ENCODE data around the gene TULP4.
A peak's percentile ranks its signal among the peaks of the same experiment; 100 is the strongest.
"Not testable (repeated sequence)": the region's sequence is repeated elsewhere in the genome, so short reads cannot be mapped to it uniquely, and the experiment has no call there.

TULP4 gene

DNA sequence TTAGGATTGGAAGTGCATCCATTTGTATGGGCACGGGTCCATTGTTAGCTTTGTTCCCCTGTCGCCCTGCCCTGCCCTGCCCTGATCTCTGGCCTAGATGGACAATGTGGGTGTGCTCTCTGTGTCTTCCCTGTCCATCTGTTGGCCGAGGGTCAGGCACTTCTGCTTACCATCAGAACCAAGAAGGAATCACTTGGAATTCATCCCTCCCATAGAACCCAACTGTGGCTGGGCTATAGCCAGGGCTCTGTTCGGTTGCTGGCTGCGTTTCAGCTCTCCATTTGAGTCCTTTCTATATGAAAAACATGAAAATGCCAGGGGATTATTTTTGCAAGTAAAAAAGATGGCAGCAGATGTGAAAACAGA, 26.6 kb upstream of the TULP4 start:
- H3K4me3 ChIP-seq (ENCODE audit: low read length): no peak overlapping the region
- TF ChIP-seq ZNF274 (IDR thresholded peaks at IDR 0.05; ENCODE audit: low read depth, low read length): no peak

DNA sequence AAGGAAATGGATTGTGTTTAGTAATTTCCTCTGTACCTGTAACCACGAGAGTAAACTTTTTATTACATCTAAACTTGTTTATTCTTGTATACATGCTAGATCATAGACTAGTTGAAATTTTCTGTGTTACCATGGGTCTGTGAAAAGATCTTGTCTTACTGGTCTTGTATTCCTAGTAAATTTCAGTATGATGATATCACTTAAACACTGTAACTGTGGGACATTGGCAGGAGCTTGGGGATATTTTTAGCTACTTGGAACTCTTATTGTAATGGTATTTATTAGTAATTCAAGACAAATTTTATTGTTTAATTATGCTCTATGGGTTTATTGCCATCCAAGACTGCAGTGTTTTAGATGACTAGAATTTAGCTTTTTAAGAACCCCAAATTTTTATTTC, 25.9 kb upstream of the TULP4 start:
- no peak for TF ChIP-seq ZNF274 (IDR thresholded peaks at IDR 0.05; ENCODE audit: low read depth, low read length)
- H3K4me3 ChIP-seq (ENCODE audit: low read length): no peak overlapping the region

DNA sequence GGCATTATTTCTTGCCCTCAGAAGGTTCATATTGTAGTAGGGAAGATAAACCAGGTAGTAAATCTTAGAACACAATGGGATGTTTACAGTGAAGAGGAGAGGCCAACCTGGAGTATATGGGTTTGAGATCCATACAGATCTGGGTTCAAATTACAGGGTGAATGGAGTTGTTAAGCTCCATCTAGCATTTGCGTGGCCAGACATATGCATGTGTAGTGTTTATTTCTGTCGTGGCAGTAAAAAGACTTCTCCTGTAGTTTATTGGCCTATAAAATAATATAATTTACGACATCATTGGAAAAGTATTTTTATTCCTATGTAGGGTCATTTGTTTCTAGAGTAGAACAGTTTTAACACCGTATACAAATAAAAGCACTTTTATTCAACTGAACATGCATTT, 25.2 kb upstream of the TULP4 start:
- no peak for TF ChIP-seq ZNF274 (IDR thresholded peaks at IDR 0.05; ENCODE audit: low read depth, low read length)
- no peak overlapping the region for H3K4me3 ChIP-seq (ENCODE audit: low read length)

DNA sequence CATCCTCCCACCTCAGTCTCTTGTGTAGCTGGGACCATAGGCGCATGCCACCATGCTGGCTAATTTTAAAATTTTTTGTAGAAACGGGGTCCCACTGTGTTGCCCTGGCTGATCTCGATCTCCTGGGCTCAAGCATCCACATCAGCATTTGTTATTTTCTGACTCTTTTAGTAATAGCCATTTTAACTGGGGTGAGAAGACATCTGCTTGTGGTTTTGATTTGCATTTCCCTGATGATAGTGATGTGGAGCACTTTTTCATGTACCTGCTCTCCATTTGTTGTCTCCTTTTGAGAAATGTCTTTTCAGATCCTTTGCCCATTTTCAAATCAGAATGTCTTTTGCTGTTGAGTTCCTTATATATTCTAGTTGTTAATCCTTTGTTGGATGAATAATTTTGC, 22.2 kb upstream of the TULP4 start:
- peak overlapping the region; percentile 62 for H3K4me3 ChIP-seq (ENCODE audit: low read length)
- no peak for TF ChIP-seq ZNF274 (IDR thresholded peaks at IDR 0.05; ENCODE audit: low read depth, low read length)

DNA sequence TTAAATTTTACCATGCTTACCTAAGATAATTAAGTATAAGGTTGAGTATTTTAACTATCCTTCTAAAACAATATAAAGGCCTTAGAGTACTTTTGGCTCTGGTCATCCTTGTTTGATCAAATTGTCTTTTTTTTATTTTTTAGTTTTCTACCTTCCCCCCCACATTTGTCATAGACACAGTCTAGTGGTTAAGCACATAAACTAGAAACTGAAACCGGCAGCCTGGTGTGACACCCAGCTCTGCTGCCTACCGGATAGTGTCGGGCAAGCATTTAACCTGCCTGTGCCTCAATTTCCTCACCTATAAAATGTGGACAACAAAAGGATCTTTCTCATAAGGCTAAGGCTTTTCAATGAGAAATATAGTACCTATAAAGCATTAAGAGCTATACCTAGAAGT, 21.6 kb upstream of the TULP4 start:
- TF ChIP-seq ZNF274 (IDR thresholded peaks at IDR 0.05; ENCODE audit: low read depth, low read length): no peak
- H3K4me3 ChIP-seq (ENCODE audit: low read length): peak overlapping the region; percentile 34

DNA sequence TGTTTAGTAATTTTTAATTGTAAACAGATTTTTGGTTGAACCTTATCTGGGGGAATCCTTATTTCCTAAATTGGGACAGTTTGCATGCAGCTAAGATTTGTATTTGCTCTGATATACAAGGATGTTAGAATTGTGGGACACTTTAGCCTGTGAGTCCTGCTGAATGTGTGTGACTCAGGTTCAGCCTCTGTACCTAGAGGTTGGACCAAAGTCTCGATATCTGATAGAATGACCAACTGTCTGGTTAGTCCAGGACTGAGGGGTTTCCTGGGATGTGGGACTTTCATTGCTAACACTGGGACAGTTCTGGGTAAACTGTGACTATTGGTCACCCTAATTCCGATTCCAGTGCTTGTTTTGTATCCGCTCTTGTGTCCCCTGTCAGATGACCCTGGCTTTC, 20.2 kb upstream of the TULP4 start:
- H3K4me3 ChIP-seq (ENCODE audit: low read length): no peak overlapping the region
- TF ChIP-seq ZNF274 (IDR thresholded peaks at IDR 0.05; ENCODE audit: low read depth, low read length): no peak

DNA sequence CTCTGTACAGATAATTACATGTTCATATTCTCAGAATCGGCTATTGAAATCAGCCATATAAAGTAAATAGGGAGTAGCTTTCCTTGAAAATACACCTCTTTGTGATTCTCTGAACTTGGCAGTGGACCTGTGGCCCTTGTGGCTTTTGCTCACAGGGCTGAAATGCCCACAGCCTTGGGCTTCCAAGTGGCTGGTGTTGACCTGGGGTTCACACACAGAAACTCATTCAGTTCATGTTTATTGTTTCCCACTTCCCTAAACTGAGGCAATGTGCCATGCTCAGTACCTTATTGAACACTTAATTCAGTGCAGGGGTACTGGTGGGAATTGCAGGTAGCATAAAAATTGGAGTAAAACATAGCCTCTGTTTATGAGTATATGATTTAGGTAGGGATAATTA, 19.1 kb upstream of the TULP4 start:
- no peak for TF ChIP-seq ZNF274 (IDR thresholded peaks at IDR 0.05; ENCODE audit: low read depth, low read length)
- no peak overlapping the region for H3K4me3 ChIP-seq (ENCODE audit: low read length)

DNA sequence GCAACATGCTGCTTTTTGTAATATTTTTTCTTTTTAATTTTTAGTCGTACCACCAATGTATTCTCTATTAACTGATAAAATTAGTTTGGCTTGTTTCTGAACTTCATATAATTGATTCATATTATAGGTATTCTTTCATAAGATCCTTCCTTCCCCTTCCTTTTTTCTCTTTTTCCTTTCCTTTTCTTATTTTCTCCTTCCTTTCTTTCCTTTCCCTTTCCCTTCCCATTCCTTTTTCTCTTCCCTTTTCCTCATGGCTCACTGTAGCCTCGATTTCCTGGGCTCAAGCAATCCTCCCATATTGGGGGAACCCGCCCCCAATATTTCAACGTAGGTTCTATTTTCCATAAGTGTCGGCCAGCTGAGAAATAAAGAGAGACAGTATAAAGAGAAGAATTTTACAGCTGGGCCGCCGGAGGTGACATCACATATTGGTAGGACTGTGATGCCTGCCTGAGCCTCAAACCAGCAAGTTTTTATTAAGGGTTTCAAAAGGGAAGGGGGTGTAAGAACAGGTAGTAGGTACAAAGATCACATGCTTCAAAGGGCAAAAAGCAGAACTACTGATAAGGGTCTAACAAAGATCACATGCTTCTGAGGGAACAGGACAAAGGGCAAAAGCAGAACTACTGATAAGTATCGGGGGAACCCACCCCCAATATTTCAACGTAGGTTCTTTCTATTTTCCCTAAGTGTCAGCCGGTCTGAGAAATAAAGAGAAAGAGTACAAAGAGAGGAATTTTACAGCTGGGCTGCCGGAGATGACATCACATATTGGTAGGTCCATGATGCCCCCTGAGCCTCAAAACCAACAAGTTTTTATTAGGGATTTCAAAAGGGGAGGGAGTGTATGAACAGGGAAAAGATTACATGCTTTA, 16.1 kb upstream of the TULP4 start:
- H3K4me3 ChIP-seq (ENCODE audit: low read length): not testable (repeated sequence)

DNA sequence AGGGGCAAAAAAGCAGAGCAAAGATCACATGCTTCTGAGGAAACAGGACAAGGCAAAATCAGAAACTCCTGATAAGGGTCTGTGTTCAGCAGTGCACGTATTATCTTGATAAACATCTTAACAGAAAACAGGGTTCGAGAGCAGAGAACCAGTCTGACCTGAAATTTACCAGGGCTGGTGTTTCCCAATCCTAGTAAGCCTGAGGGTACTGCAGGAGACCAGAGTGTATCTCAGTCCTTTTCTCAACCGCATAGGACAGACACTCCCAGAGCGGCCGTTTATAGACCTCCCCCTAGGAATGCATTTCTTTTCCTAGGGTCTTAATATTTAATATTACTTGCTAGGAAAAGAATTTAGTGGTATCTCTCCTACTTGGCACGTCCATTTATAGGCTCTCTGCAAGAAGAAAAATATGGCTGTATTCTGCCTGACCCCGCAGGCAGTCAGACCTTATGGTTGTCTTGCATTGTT, 15.4 kb upstream of the TULP4 start:
- H3K4me3 ChIP-seq (ENCODE audit: low read length): not testable (repeated sequence)

DNA sequence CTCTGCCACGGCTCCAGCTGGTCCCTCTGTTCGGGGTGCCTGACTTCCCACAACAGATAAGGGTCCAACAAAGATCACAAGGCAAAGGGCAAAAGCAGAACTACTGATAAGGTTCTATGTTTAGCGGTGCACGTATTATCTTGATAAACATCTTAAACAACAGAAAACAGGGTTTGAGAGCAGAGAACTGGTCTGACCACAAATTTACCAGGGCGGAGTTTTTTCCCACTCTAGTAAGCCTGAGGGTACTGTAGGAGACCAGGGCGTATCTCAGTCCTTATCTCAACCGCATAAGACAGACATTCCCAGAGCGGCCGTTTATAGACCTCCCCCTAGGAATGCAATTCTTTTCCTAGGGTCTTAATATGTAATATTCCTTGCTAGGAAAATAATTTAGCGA, 14.6 kb upstream of the TULP4 start:
- not testable (repeated sequence) for H3K4me3 ChIP-seq (ENCODE audit: low read length)

DNA sequence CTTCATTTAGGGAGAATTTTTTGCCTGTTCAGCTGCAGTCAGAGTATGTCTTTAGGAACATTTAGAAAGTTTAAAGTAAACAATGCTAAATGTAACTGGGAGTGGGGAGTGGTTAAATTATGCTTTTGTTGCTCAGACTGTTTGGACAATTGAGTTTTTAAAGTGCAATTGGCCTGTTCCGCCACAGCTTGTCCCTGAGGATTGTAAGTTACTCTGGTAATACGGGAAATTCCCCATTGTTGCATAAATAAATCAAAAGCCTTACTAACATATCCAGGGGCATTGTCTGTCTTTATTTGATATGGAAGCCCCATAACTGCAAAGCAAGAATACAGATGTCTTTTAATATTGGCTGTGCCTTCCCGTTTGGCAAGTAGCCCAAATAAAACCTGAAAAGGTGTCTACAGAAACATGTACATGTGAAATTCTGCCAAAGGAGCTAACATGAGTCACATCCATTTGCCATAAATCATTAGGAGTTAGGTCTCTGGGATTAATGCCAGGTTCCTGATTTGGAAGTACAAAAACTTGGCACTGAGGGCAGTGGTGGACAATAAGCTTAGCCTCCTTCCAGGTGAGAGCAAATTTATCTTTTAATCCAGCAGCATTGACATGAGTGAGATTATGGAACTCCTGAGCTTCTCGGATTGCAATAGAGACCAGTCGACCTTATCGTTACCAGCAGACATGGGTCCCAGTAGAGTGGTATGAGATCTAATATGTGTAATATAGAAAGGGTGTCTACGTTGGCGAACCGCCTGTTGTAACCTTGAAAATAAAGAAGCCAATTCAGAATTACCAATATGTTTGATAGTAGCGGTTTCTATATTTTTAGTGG, 11.7 kb upstream of the TULP4 start:
- H3K4me3 ChIP-seq (ENCODE audit: low read length): not testable (repeated sequence)

DNA sequence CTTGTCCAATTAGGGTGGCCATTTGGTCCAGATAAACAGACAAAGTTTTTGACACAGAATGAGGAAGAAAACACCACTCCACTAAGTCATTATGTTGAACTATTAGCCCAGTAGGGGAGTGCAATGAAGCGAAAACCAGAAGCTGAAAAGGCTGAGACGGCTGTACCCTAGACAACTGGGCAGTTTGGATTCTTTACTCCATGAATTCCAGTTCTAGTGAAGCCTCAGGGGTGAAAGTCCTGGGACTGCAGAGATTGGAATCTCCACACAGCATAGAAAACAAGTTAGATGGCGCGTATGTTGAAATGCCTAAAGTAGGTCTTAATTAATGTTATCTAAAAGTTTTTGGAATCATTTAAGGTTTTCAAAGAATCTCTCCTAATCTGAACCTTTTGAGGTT, 10.7 kb upstream of the TULP4 start:
- not testable (repeated sequence) for H3K4me3 ChIP-seq (ENCODE audit: low read length)

DNA sequence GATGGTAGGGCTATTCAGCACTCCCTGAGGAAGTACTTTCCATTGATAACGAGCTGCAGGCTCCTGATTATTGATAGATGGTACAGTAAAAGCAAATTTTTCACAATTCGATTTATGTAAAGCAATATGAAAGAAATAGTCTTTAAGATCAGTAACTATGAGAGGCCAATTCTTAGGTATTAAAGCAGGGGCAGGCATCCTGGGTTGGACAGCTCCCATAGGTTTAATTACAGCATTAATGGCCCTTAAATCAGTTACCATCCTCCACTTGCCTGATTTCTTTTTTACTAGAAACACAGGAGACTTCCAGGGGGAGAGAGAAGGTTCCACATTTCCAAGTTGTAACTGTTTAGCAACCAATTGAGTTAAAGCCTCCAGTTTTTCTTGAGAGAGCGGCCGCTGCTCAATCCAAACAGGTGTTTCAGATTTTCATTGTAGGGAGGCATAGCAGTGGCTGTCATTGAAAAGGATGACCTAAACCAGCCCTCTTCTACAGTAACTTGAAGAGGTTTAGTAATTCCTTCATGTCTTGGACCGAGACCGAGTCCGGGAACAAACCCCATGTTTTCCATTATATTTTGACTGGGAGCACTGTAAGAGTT, 10.0 kb upstream of the TULP4 start:
- H3K4me3 ChIP-seq (ENCODE audit: low read length): not testable (repeated sequence)

DNA sequence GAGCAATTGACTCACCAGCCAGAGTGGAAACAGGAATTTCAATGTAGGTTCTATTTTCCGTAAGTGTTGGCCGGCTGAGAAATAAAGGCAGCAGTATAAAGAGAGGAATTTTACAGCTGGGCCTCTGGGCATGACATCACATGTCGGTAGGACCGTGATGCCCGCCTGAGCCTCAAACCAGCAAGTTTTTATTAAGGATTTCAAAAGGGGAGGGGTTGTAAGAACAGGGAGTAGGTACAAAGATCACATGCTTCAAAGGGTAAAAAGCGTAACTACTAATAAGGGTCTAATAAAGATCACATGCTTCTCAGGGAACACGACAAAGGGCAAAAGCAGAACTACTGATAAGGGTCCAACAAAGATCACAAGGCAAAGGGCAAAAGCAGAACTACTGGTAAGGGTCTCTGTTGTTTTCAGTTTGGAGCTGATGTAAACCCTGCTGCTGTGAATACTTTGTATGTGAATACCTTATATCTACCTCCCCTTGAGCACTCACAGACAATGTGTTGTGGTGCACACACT, 9.0 kb upstream of the TULP4 start:
- TF ChIP-seq ZNF274 (IDR thresholded peaks at IDR 0.05; ENCODE audit: low read depth, low read length): no peak
- no peak overlapping the region for H3K4me3 ChIP-seq (ENCODE audit: low read length)

DNA sequence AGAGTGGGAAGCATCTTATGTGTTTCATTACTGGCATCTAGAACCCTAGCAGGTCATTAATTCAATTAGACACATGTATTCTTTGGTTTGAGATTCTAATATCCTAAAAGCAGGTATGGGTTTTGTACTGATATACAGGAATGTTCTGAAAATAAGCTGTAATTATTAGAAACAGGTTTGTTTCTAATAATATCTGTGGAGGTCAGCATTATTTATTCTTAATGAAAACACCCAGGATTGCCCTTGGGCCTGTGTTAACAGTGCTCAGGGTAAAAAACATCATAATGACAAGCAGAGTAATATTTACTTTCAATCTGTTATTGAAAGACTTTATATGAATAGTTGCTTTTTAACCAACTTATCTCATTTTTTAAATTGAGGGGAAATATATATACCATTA, 8.0 kb upstream of the TULP4 start:
- TF ChIP-seq ZNF274 (IDR thresholded peaks at IDR 0.05; ENCODE audit: low read depth, low read length): no peak
- H3K4me3 ChIP-seq (ENCODE audit: low read length): no peak overlapping the region

All from GM08714 (cell line).